HepG2 (cell line): ENCODE measurements around the gene UST. TPM values are rescaled to one million over a fixed set of nuclear protein-coding genes. Genes with fewer than 3 reads are reported as not detected.

Source experiments
- ATAC-seq: fragments of 200-7000 bp; cut with Tn5 transposase; 3 replicates; pipeline ENCODE4 v1.9.1; 2020; ENCODE audit warnings: mild to moderate bottlenecking, moderate library complexity
- BruUV-seq: library from RNA; stranded (reverse); fragments of 400-500 nt; replicated peaks from 2 replicates; lab custom pipeline; 2021; lab: Mats Ljungman, UMichigan
- CTCF ChIA-PET: fragments of 300-600 bp; formaldehyde crosslinking; extraction: SDS; loops from one replicate; lab custom pipeline; 2021; ENCODE audit warnings: low total read pairs, inconsistent platforms, low intra/inter-chr PET ratio; lab: Yijun Ruan, JAX
- POLR2A ChIA-PET: fragments of 350-600 bp; sonication (Branson Sonifier 250); formaldehyde crosslinking; loops from one replicate; lab custom pipeline; 2020; ENCODE audit warnings: antibody characterized with exemption, inconsistent platforms; lab: Yijun Ruan, JAX
- DNase-seq: peaks from one replicate; pipeline ENCODE4 v3.0.0-alpha.2; 2015; ENCODE audit warnings: low spot score
- FAIRE-seq: peaks from 3 replicates; lab custom pipeline; 2011; peaks lifted over from hg19 to GRCh38; lab: Jason Lieb, UNC
- H2AFZ ChIP-seq: one replicate; pipeline ENCODE4 v1.6.1; 2011; ENCODE audit warnings: low read length, inconsistent platforms
- H3K27ac ChIP-seq: fragments of 300-600 bp; 3 replicates; pipeline ENCODE4 v1.8.0; 2011; ENCODE audit warnings: mixed run types, mild to moderate bottlenecking, mixed read lengths, low read length, inconsistent platforms; ENCODE audit not compliant: insufficient read depth; ENCODE audit errors: extremely low read length
- H3K27me3 ChIP-seq, 2 experiments: fragments of 200-600 bp in 1 of 2; 2 replicates in 1 of 2; 3 replicates in 1 of 2; pipeline versions ENCODE4 v1.6.0 to v1.8.0; 2011; ENCODE audit warnings: low read length in 2 of 2, mild to moderate bottlenecking in 2 of 2, moderate library complexity in 2 of 2, inconsistent platforms in 1 of 2; ENCODE audit not compliant: insufficient read depth in 2 of 2, control insufficient read depth in 1 of 2
- H3K36me3 ChIP-seq, 2 experiments: fragments of 200-600 bp in 1 of 2; replicated peaks in 1 of 2; 2 replicates in 1 of 2; 3 replicates in 1 of 2; pipeline versions ENCODE4 v1.5.1 to v1.8.0; 2011; ENCODE audit warnings: low read length in 2 of 2, inconsistent platforms in 1 of 2; ENCODE audit not compliant: insufficient read depth in 2 of 2, control insufficient read depth in 1 of 2
- H3K4me1 ChIP-seq: 2 replicates; pipeline ENCODE4 v1.5.1; 2012; ENCODE audit warnings: low read length, inconsistent platforms; ENCODE audit not compliant: insufficient read depth
- H3K4me2 ChIP-seq: 2 replicates; pipeline ENCODE4 v1.6.0; 2011; ENCODE audit warnings: low read depth, low read length, inconsistent platforms
- H3K4me3 ChIP-seq, 3 experiments: fragments of 200-600 bp in 1 of 3; sonication (generic), shearing (Covaris generic) in 1 of 3; replicated peaks in 1 of 3; 2 replicates each; pipeline ENCODE4 v1.5.1; 2011 to 2016; ENCODE audit warnings: low read length in 3 of 3, inconsistent platforms in 2 of 3, low read depth in 2 of 3, mild to moderate bottlenecking in 2 of 3, control low read depth in 1 of 3, mixed read lengths in 1 of 3; ENCODE audit not compliant: insufficient read depth in 1 of 3
- H3K79me2 ChIP-seq: one replicate; pipeline ENCODE4 v1.6.1; 2011; ENCODE audit warnings: low read length, inconsistent platforms; ENCODE audit not compliant: insufficient read depth
- H3K9ac ChIP-seq: 2 replicates; pipeline ENCODE4 v1.6.0; 2011; ENCODE audit warnings: mild to moderate bottlenecking, low read depth, low read length, inconsistent platforms; ENCODE audit not compliant: insufficient read depth
- H3K9me3 ChIP-seq: 2 replicates; pipeline ENCODE4 v1.5.1; 2012; ENCODE audit warnings: mild to moderate bottlenecking, low read length
- H4K20me1 ChIP-seq: 2 replicates; pipeline ENCODE4 v1.6.0; 2011; ENCODE audit warnings: inconsistent platforms, mild to moderate bottlenecking, low read length, moderate library complexity; ENCODE audit not compliant: insufficient read depth
- GZF1 ChIP-seq: sonication (generic); formaldehyde crosslinking; IDR thresholded peaks from 2 replicates; pipeline ENCODE4 v1.5.1; 2020; ENCODE audit warnings: mild to moderate bottlenecking, missing genetic modification reagents
- HOMEZ ChIP-seq: IDR thresholded peaks from 2 replicates; pipeline ENCODE4 v1.6.1; 2016; ENCODE audit warnings: low read depth
- PBX3 ChIP-seq: sonication (generic); formaldehyde crosslinking; IDR thresholded peaks from 2 replicates; pipeline ENCODE4 v1.8.1; 2023; ENCODE audit warnings: missing genetic modification reagents, inconsistent platforms, borderline replicate concordance
- RFX3 ChIP-seq: IDR thresholded peaks from 2 replicates; pipeline ENCODE4 v1.6.1; 2016; ENCODE audit warnings: missing biosample characterization, missing genetic modification reagents
- SALL2 ChIP-seq: sonication (generic); formaldehyde crosslinking; IDR thresholded peaks from 2 replicates; pipeline ENCODE4 v1.8.1; 2023; ENCODE audit warnings: mild to moderate bottlenecking, missing genetic modification reagents, inconsistent platforms
- SRSF1 ChIP-seq: fragments of 200-400 bp; formaldehyde crosslinking; optimal IDR thresholded peaks from 2 replicates; pipeline ENCODE3; 2017; ENCODE audit warnings: mild to moderate bottlenecking, low read depth, low read length, moderate library complexity
- TBX3 ChIP-seq: fragments of 450-650 bp; IDR thresholded peaks from 2 replicates; pipeline ENCODE4 v1.6.1; 2017; ENCODE audit warnings: antibody characterized with exemption, mild to moderate bottlenecking, inconsistent platforms, borderline replicate concordance
- ZBTB42 ChIP-seq: sonication (generic); formaldehyde crosslinking; IDR thresholded peaks from 2 replicates; pipeline ENCODE4 v1.5.0; 2020; ENCODE audit warnings: mild to moderate bottlenecking, missing genetic modification reagents
- ZNF430 ChIP-seq: sonication (generic); formaldehyde crosslinking; IDR thresholded peaks from 2 replicates; pipeline ENCODE4 v1.9.0; 2021; ENCODE audit warnings: mild to moderate bottlenecking, missing genetic modification reagents
- ZNF446 ChIP-seq: sonication (generic); formaldehyde crosslinking; IDR thresholded peaks from 2 replicates; pipeline ENCODE4 v1.5.0; 2020; ENCODE audit warnings: mild to moderate bottlenecking, missing genetic modification reagents
- ZNF451 ChIP-seq: sonication (generic); formaldehyde crosslinking; IDR thresholded peaks from 2 replicates; pipeline ENCODE4 v1.5.0; 2020; ENCODE audit warnings: mild to moderate bottlenecking, missing genetic modification reagents
- ZNF768 ChIP-seq: sonication (generic); formaldehyde crosslinking; IDR thresholded peaks from 2 replicates; pipeline ENCODE4 v1.4.0; 2020; ENCODE audit warnings: missing genetic modification reagents
- WGBS: methylation state at CpG from one replicate; pipeline ENCODE4 v1.1.6; 2017; ENCODE audit warnings: low lambda C conversion rate; 5-methylcytosine and 5-hydroxymethylcytosine counted together
- in situ Hi-C: cut with HindIII; loops from 2 replicates; pipeline ENCODE4 v1.10.0; 2017; ENCODE audit warnings: low pct_unique_long_range_greater_than_20kb; ENCODE audit not compliant: extremely low pct_ligation_motif_present
- intact Hi-C: fragments of 100-400 bp; cut with micrococcal nuclease; formaldehyde crosslinking; loops from one replicate; pipeline ENCODE4 v1.10.0; 2022; ENCODE audit not compliant: unreplicated experiment
- polyA plus RNA-seq, 8 experiments: library from polyadenylated mRNA; depleted of rRNA in 3 of 8; stranded (reverse) in 7 of 8; unstranded in 1 of 8; fragments of >200 nt; fragmentation: Illumina TruSeq in 4 of 8; extraction: Trizol in 4 of 8; gene quantifications; 2 replicates each; pipeline versions ENCODE4 v1.2.1 to v1.2.3, GENCODE V29; 2011 to 2016; ENCODE audit warnings: low read depth in 4 of 8, missing spikeins in 1 of 8, mixed read lengths in 1 of 8; ENCODE audit not compliant: insufficient read depth in 1 of 8
- total RNA-seq, 5 experiments: library from RNA; depleted of rRNA; stranded (reverse); fragments of >200 nt; fragmentation: Illumina TruSeq; extraction: Trizol; gene quantifications; 2 replicates each; pipeline ENCODE4 v1.2.3, GENCODE V29; 2016; ENCODE audit warnings: low read depth in 1 of 5
- TF ChIP-seq, protein P1 (sequence below), 2 experiments: IDR thresholded peaks; 2 replicates each; pipeline ENCODE4 v1.6.1; 2011 to 2012; ENCODE audit warnings: low read length in 2 of 2, borderline replicate concordance in 1 of 2, low read depth in 1 of 2, mild to moderate bottlenecking in 1 of 2, moderate library complexity in 1 of 2

UST gene
- total and polyA plus RNA-seq, 2 of the 13 experiments (the other 11 are each of a cell fraction or from before 2014, with no cell fraction given), result 0.27 TPM; not detected in 1

- Histone ChIP-seq H3K36me3 (no peaks in the 10 kb centered on the region), H3K4me1 (no peaks in the 10 kb centered on the region), H3K79me2 (no peaks in the 10 kb centered on the region), H2AFZ (no peak overlapping the region), H3K27ac (no peak overlapping the region), H3K4me2 (no peak overlapping the region), H3K9me3 (no peaks in the 10 kb centered on the region), H4K20me1 (no peaks in the 10 kb centered on the region), H3K9ac (no peak overlapping the region), H3K27me3 (0 out of 5 replicates have a peak, but pooled peaks cover 0 to 5% of the 10 kb centered on the region in 2 experiments), H3K4me3 (no peak overlapping the region)
- FAIRE-seq (no peak), DNase-seq (no peak), ATAC-seq (no peak)
- ChIA-PET POLR2A (no interaction called here), CTCF (no interaction called here)
- TF ChIP-seq RFX3 (CRISPR knock-in tag) (no peak), ZNF768 (no peak), GZF1 (CRISPR knock-in tag) (no peak)
- TF ChIP-seq, protein P1, sequence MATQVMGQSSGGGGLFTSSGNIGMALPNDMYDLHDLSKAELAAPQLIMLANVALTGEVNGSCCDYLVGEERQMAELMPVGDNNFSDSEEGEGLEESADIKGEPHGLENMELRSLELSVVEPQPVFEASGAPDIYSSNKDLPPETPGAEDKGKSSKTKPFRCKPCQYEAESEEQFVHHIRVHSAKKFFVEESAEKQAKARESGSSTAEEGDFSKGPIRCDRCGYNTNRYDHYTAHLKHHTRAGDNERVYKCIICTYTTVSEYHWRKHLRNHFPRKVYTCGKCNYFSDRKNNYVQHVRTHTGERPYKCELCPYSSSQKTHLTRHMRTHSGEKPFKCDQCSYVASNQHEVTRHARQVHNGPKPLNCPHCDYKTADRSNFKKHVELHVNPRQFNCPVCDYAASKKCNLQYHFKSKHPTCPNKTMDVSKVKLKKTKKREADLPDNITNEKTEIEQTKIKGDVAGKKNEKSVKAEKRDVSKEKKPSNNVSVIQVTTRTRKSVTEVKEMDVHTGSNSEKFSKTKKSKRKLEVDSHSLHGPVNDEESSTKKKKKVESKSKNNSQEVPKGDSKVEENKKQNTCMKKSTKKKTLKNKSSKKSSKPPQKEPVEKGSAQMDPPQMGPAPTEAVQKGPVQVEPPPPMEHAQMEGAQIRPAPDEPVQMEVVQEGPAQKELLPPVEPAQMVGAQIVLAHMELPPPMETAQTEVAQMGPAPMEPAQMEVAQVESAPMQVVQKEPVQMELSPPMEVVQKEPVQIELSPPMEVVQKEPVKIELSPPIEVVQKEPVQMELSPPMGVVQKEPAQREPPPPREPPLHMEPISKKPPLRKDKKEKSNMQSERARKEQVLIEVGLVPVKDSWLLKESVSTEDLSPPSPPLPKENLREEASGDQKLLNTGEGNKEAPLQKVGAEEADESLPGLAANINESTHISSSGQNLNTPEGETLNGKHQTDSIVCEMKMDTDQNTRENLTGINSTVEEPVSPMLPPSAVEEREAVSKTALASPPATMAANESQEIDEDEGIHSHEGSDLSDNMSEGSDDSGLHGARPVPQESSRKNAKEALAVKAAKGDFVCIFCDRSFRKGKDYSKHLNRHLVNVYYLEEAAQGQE (IDR thresholded peaks at IDR 0.05; ENCODE audit: borderline replicate concordance in 1 of 2, low read depth in 1 of 2, low read length in 2 of 2), result no peak
- intact Hi-C loops (no loop called here), in situ Hi-C loops (no loop called here)
- no TSS peak for BruUV-seq
These were observed 76.0 kb downstream of the UST start for GRCh38 chr6:148822819-148823218.

- FAIRE-seq (no peak), ATAC-seq (no peak), DNase-seq (no peak)
- Histone ChIP-seq H3K9ac (no peak overlapping the region), H3K36me3 (no peaks in the 10 kb centered on the region), H3K27ac (no peak overlapping the region), H3K79me2 (no peaks in the 10 kb centered on the region), H3K4me1 (no peaks in the 10 kb centered on the region), H4K20me1 (no peaks in the 10 kb centered on the region), H2AFZ (no peak overlapping the region), H3K9me3 (no peaks in the 10 kb centered on the region), H3K4me3 (no peak overlapping the region), H3K27me3 (0 out of 5 replicates have a peak, but pooled peaks cover 0 to 5% of the 10 kb centered on the region in 2 experiments), H3K4me2 (no peak overlapping the region)
- no TSS peak for BruUV-seq
- CTCF ChIA-PET, result no interaction called here
- POLR2A ChIA-PET, result no interaction called here
- intact Hi-C loops (no loop called here), in situ Hi-C loops (no loop called here)
- WGBS, result 50% methylated on average over 1 of the region's 1 CpG
- no peak for TF ChIP-seq ZNF451
- TF ChIP-seq ZNF446, result no peak
- no peak for TF ChIP-seq PBX3 (CRISPR knock-in tag)
- no peak for TF ChIP-seq SALL2 (CRISPR knock-in tag)
- TF ChIP-seq SRSF1, result no peak
- TF ChIP-seq TBX3, result no peak
- TF ChIP-seq HOMEZ, result no peak
- TF ChIP-seq ZNF430 (CRISPR knock-in tag), result no peak
- TF ChIP-seq ZBTB42 (CRISPR knock-in tag), result no peak
These were observed 77.5 kb downstream of the UST start for GRCh38 chr6:148824291-148824690.
